ENCODE measurements around the gene MGAT5.

Gene MGAT5

DNA sequence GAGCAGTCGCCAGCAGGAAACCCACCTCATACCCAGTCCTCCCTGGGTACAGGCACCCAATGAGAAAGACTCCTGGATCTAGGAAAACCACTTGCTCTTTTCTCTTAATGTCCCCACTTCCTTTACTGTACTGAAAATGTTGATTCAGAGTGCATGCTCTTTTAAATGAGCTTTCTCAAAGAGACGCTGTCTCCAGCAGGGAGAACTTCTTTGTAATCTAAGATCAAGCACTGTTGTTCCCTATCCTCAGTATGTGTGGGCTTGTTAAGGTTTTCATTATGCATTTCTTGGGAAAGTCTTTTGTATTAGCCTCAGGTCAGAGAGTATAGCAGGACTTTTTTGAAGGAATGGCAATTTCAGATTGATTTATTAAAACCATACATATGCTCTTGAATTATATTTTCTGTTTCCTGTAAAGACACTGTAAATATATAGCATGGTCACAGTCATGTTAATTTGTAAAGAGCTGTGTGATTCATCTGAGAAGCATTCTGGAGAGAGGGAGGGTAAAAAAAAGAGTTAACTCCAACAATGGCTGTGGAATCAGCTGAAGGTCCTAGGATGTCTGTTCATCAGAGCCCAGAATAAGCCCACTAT is 178.1 kb downstream of the MGAT5 start:
- Histone ChIP-seq H3K36me3 (ENCODE audit: control insufficient read depth in 1 of 2, insufficient read depth in 2 of 2, low read length in 2 of 2) (peaks cover 39 to 65% of the 10 kb centered on the region in 2 donors), H3K27ac (ENCODE audit: low read length) (no peak overlapping the region), H3K4me1 (ENCODE audit: control insufficient read depth in 1 of 2, insufficient read depth in 2 of 2, low read length in 2 of 2) (no peaks in the 10 kb centered on the region)

DNA sequence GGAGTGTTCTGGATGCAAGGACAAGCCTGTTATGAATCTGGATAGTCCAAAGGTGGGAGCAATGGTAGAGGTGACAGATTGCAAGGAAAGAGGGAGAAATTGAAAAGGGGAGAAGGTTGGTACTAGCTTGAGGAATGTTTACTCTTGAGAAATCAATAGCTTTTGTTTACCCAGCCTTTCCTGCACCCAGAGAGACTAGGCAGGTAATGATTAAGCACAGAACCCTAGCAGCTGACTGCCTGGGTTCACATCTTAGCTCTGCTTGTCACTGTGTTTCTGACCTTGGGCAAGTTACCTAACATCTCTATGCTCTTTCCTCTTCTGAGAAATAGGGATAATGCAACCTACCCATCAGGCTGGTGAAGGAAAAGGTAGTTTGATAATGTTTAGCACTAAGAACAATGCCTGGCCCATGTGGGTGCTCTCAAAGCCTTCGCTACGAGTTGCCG is 178.6 kb downstream of the MGAT5 start:
- H3K36me3 ChIP-seq (ENCODE audit: control insufficient read depth in 1 of 2, insufficient read depth in 2 of 2, low read length in 2 of 2) = peaks cover 38 to 64% of the 10 kb centered on the region in 2 donors
- no peak overlapping the region for H3K27ac ChIP-seq (ENCODE audit: low read length)

More for the DNA sequence above, 178.1 kb downstream of the MGAT5 start:
- H3K27me3 ChIP-seq (ENCODE audit: low read depth, low read length) = no peaks in the 10 kb centered on the region
- no peak overlapping the region for H3K4me3 ChIP-seq (ENCODE audit: low read depth in 1 of 2, low read length in 2 of 2)
- H3K9me3 ChIP-seq (ENCODE audit: control insufficient read depth in 1 of 2, low read length in 2 of 2) = no peaks in the 10 kb centered on the region

DNA sequence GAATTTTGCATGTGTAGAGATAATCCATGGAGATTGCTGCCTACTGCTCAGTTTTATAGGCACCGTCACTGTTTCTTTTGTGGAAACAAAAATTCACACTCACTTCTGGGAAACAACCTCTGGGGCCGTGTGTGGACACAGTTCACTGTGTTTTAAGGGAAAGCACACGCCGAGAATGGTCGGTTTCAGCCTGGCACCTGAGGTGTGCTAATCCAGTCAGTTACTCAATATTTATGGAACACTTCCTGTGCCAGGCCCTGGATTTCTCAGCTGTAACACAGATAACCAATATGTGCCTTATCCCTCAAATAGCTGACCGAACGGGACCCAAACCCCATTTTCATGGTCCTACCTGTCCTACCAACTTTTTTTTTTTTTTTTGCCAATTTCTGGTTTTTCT is 179.6 kb downstream of the MGAT5 start:
- Histone ChIP-seq H3K4me1 (ENCODE audit: control insufficient read depth in 1 of 2, insufficient read depth in 2 of 2, low read length in 2 of 2) (no peaks in the 10 kb centered on the region), H3K27ac (ENCODE audit: low read length) (no peak overlapping the region), H3K9me3 (ENCODE audit: control insufficient read depth in 1 of 2, low read length in 2 of 2) (no peaks in the 10 kb centered on the region), H3K4me3 (ENCODE audit: low read depth in 1 of 2, low read length in 2 of 2) (no peak overlapping the region), H3K36me3 (ENCODE audit: control insufficient read depth in 1 of 2, insufficient read depth in 2 of 2, low read length in 2 of 2) (peaks cover 31 to 57% of the 10 kb centered on the region in 2 donors), H3K27me3 (ENCODE audit: low read depth, low read length) (no peaks in the 10 kb centered on the region)

More for the DNA sequence above, 178.6 kb downstream of the MGAT5 start:
- Histone ChIP-seq H3K4me1 (ENCODE audit: control insufficient read depth in 1 of 2, insufficient read depth in 2 of 2, low read length in 2 of 2) (no peaks in the 10 kb centered on the region), H3K4me3 (ENCODE audit: low read depth in 1 of 2, low read length in 2 of 2) (no peak overlapping the region), H3K9me3 (ENCODE audit: control insufficient read depth in 1 of 2, low read length in 2 of 2) (no peaks in the 10 kb centered on the region), H3K27me3 (ENCODE audit: low read depth, low read length) (no peaks in the 10 kb centered on the region)

DNA sequence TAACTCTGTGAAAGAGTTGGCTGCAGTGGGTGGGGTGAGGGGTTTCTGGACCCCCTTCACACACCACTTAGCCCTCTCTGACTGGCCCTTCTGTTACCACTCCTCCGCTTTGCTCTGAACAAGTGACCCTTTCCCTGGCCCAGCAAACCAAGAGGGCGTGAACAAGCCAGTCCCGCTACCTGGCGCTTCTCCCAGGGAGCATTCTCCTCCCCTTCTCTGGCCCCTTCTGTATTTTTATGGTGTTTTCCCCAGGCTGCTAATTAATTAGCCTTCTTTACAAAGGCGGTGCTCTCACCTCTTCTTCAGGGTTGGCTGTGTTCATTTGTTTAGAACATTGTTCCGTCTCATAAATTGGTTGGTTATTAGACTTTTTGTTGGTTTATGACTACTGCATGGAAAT is 180.1 kb downstream of the MGAT5 start:
- Histone ChIP-seq H3K36me3 (ENCODE audit: control insufficient read depth in 1 of 2, insufficient read depth in 2 of 2, low read length in 2 of 2) (peaks cover 29 to 60% of the 10 kb centered on the region in 2 donors), H3K9me3 (ENCODE audit: control insufficient read depth in 1 of 2, low read length in 2 of 2) (no peaks in the 10 kb centered on the region), H3K4me3 (ENCODE audit: low read depth in 1 of 2, low read length in 2 of 2) (no peak overlapping the region), H3K4me1 (ENCODE audit: control insufficient read depth in 1 of 2, insufficient read depth in 2 of 2, low read length in 2 of 2) (no peaks in the 10 kb centered on the region), H3K27ac (ENCODE audit: low read length) (no peak overlapping the region), H3K27me3 (ENCODE audit: low read depth, low read length) (no peaks in the 10 kb centered on the region)

DNA sequence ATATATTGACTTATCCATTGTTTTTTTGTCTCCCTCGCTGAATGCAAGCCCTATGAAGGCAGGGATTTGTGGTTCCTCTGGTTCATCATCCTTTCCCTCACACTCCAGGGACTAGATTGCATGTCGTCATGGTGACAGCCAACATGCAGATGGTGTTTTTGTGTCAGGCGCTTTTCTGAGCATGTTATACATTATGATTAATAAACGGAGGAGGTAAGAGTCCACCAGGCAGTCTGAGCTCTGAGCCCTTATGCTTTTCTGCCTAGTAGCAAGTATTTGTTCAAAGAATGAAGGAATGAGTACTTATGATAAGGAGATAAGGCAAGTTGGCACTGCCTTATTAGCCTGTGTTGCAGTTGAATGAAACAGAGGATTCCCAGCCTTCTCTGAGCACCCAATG is 181.6 kb downstream of the MGAT5 start:
- H3K27ac ChIP-seq (ENCODE audit: low read length) = no peak overlapping the region
- no peaks in the 10 kb centered on the region for H3K27me3 ChIP-seq (ENCODE audit: low read depth, low read length)
- H3K36me3 ChIP-seq (ENCODE audit: control insufficient read depth in 1 of 2, insufficient read depth in 2 of 2, low read length in 2 of 2) = peaks cover 16 to 56% of the 10 kb centered on the region in 2 donors
- H3K9me3 ChIP-seq (ENCODE audit: control insufficient read depth in 1 of 2, low read length in 2 of 2) = no peaks in the 10 kb centered on the region
- H3K4me1 ChIP-seq (ENCODE audit: control insufficient read depth in 1 of 2, insufficient read depth in 2 of 2, low read length in 2 of 2) = no peaks in the 10 kb centered on the region
- no peak overlapping the region for H3K4me3 ChIP-seq (ENCODE audit: low read depth in 1 of 2, low read length in 2 of 2)

DNA sequence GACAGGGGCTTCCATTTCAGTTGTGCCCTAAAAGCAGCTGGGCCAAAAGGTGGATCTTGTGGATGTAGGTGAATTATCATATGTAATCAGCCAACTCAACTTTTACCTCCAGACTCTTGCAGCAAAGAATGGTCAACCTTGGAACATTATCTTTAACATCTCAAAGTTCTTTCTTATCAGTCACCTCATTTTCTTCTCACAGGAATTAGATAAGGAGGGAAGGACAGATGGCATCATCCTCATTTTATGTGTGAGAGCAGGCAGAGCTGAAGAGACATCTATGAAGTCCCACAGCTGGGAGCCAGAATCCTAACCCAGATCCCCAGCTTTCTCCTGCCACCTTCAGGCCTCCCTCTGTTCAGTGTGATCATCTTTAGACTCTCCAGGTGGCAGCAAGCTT is 182.1 kb downstream of the MGAT5 start:
- no peaks in the 10 kb centered on the region for H3K9me3 ChIP-seq (ENCODE audit: control insufficient read depth in 1 of 2, low read length in 2 of 2)
- H3K4me3 ChIP-seq (ENCODE audit: low read depth in 1 of 2, low read length in 2 of 2) = no peak overlapping the region
- peaks cover 16 to 52% of the 10 kb centered on the region in 2 donors for H3K36me3 ChIP-seq (ENCODE audit: control insufficient read depth in 1 of 2, insufficient read depth in 2 of 2, low read length in 2 of 2)
- H3K4me1 ChIP-seq (ENCODE audit: control insufficient read depth in 1 of 2, insufficient read depth in 2 of 2, low read length in 2 of 2) = no peaks in the 10 kb centered on the region
- no peak overlapping the region for H3K27ac ChIP-seq (ENCODE audit: low read length)
- no peaks in the 10 kb centered on the region for H3K27me3 ChIP-seq (ENCODE audit: low read depth, low read length)

DNA sequence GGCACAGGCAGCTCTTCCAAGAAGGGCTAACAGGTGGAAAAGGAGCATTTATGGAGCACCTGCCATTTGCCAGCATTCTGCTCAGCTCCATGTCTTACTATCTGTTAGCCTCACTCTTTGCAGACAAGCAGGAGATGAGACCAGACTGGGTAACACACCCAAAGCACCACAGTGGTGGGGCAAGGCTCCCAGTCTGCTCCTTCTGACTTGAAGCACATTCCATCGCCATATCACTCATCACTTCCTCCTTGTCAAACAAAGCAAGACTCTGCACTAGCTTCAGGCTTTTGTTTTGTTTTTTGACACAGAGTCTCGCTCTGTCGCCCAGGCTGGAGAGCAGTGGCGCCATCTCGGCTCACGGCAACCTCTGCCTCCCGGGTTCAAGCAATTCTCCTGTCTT is 182.8 kb downstream of the MGAT5 start:
- H3K4me3 ChIP-seq (ENCODE audit: low read depth in 1 of 2, low read length in 2 of 2) = no peak overlapping the region
- H3K36me3 ChIP-seq (ENCODE audit: control insufficient read depth in 1 of 2, insufficient read depth in 2 of 2, low read length in 2 of 2) = peaks cover 16 to 47% of the 10 kb centered on the region in 2 donors
- no peak overlapping the region for H3K27ac ChIP-seq (ENCODE audit: low read length)
- no peaks in the 10 kb centered on the region for H3K27me3 ChIP-seq (ENCODE audit: low read depth, low read length)
- H3K4me1 ChIP-seq (ENCODE audit: control insufficient read depth in 1 of 2, insufficient read depth in 2 of 2, low read length in 2 of 2) = no peaks in the 10 kb centered on the region
- H3K9me3 ChIP-seq (ENCODE audit: control insufficient read depth in 1 of 2, low read length in 2 of 2) = no peaks in the 10 kb centered on the region

DNA sequence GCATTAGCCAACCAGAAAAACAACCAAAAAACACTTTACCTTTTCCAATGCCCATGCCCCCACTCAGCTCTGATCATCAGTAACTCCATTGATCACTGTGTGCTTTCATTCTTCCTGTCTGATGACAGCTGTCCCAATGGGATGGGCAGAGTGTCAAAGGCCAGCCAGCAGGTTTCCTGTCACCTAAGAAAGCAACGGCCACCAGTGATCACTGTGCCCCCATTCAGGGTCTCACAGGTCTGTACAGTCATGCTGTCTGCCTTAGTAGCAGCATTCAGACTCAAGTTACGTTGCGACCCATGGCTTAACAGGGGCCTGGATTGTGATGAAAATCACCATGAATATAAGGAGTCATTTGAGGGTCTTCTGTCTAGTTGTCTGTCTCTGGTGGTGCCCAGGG is 184.5 kb downstream of the MGAT5 start:
- no peaks in the 10 kb centered on the region for H3K27me3 ChIP-seq (ENCODE audit: low read depth, low read length)
- H3K9me3 ChIP-seq (ENCODE audit: control insufficient read depth in 1 of 2, low read length in 2 of 2) = no peaks in the 10 kb centered on the region
- H3K36me3 ChIP-seq (ENCODE audit: control insufficient read depth in 1 of 2, insufficient read depth in 2 of 2, low read length in 2 of 2) = peaks cover 20 to 46% of the 10 kb centered on the region in 2 donors
- no peak overlapping the region for H3K27ac ChIP-seq (ENCODE audit: low read length)
- no peaks in the 10 kb centered on the region for H3K4me1 ChIP-seq (ENCODE audit: control insufficient read depth in 1 of 2, insufficient read depth in 2 of 2, low read length in 2 of 2)
- no peak overlapping the region for H3K4me3 ChIP-seq (ENCODE audit: low read depth in 1 of 2, low read length in 2 of 2)

DNA sequence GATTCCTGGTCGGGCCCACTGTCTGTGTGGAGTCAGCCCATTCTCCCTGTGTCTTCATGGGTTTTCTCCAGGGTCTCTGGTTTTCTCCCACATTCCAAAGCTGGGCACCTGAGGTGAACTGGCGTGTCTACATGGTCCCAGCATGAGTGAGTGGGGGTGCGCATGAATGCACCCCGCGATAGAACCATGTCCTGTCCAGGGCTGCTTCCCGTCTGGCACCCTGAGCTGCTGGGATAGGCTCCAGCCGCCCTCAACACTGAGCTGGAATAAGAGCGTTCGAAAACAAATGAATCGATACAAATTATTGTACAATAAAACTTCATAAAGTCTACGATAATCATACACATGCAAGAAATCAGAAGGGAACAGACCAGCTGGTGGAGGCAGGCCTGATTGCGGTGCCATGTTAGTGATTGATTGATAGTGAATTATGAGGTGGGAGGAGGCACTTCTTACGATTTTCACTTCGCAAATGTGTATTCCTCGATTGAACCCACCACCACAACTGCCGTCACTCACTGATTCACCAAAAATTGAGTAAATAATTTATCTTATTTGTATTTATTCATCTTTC is 186.6 kb downstream of the MGAT5 start:
- Histone ChIP-seq H3K27me3 (ENCODE audit: low read depth, low read length) (no peaks in the 10 kb centered on the region), H3K27ac (ENCODE audit: low read length) (no peak overlapping the region)

DNA sequence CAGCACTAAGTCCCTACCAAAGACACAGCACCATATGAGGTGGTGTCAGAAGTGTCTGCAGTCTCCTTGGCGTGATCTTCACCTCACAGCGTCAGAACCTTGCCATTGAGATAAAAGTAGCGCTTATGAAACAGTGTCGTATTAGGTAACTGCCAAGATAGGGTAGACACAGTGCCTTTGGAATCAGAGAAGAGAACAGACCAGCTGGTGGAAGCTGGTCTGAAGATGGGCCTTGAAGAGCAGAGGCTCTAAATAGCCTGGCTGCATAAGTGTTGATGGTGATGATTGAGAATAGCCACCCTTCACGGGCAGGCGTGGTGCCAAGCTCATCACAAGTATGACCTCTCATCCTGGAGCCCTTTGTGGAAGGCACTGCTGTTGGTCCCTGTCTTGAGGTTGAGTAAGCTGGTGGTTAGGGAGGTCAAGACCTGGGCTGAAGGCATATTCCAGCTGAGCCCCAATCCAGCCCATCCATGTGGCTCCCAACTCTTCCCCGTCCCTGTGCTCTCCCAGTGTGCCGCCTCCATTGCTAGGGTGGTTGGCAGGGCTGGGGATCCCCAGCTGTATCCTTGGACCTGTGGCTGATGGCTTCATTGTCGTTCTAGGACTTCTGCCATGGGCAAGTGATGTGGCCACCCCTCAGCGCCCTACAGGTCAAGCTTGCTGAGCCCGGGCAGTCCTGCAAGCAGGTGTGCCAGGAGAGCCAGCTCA is 187.4 kb downstream of the MGAT5 start:
- Histone ChIP-seq H3K27ac (ENCODE audit: low read length) (no peak overlapping the region), H3K4me3 (ENCODE audit: low read depth in 1 of 2, low read length in 2 of 2) (no peak overlapping the region), H3K27me3 (ENCODE audit: low read depth, low read length) (no peaks in the 10 kb centered on the region), H3K36me3 (ENCODE audit: control insufficient read depth in 1 of 2, insufficient read depth in 2 of 2, low read length in 2 of 2) (peaks cover 18 to 34% of the 10 kb centered on the region in 2 donors), H3K9me3 (ENCODE audit: control insufficient read depth in 1 of 2, low read length in 2 of 2) (no peaks in the 10 kb centered on the region), H3K4me1 (ENCODE audit: control insufficient read depth in 1 of 2, insufficient read depth in 2 of 2, low read length in 2 of 2) (no peaks in the 10 kb centered on the region)

More for the DNA sequence above, 186.6 kb downstream of the MGAT5 start:
- Histone ChIP-seq H3K9me3 (ENCODE audit: control insufficient read depth in 1 of 2, low read length in 2 of 2) (no peaks in the 10 kb centered on the region), H3K4me3 (ENCODE audit: low read depth in 1 of 2, low read length in 2 of 2) (no peak overlapping the region), H3K4me1 (ENCODE audit: control insufficient read depth in 1 of 2, insufficient read depth in 2 of 2, low read length in 2 of 2) (no peaks in the 10 kb centered on the region), H3K36me3 (ENCODE audit: control insufficient read depth in 1 of 2, insufficient read depth in 2 of 2, low read length in 2 of 2) (peaks cover 12 to 39% of the 10 kb centered on the region in 2 donors)

DNA sequence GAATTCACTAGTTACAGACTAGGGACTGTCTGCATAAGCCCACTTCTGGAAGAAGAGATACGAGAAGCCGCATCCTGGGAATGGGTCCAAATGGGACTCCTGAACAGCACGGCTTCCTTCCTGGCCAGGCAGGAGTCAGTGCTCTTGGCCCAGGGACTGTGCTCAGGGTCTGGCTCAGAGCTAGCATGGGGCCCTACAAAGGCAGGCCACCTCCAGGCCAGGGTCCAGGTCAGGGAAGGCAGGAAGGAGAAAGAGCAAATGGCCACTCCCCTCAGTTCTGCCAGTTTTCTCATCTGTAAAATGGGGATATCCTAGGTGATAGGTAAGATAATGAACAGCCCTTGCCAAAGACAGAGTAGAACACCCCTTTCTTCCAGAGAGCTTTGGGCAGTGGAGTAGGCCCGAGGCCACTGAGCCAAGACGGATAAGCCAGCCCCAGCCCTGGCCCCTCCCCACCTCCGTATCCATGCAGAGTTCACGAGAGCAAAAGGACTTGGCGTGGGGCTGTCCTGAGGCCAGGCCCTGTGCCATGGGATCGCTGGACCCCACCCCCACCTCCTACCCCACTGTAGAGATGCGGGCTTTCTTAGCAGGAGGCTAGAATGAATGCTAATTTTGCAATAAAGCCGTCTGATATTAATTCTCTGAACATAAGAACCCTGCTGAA is 190.1 kb downstream of the MGAT5 start:
- H3K4me1 ChIP-seq (ENCODE audit: control insufficient read depth in 1 of 2, insufficient read depth in 2 of 2, low read length in 2 of 2) = no peaks in the 10 kb centered on the region
- no peaks in the 10 kb centered on the region for H3K27me3 ChIP-seq (ENCODE audit: low read depth, low read length)
- H3K4me3 ChIP-seq (ENCODE audit: low read depth in 1 of 2, low read length in 2 of 2) = no peak overlapping the region
- H3K9me3 ChIP-seq (ENCODE audit: control insufficient read depth in 1 of 2, low read length in 2 of 2) = no peaks in the 10 kb centered on the region
- H3K36me3 ChIP-seq (ENCODE audit: control insufficient read depth in 1 of 2, insufficient read depth in 2 of 2, low read length in 2 of 2) = peaks cover 30 to 32% of the 10 kb centered on the region in 2 donors
- no peak overlapping the region for H3K27ac ChIP-seq (ENCODE audit: low read length)

Data from muscle layer of duodenum (tissue), 2 donors.